A673 (cell line): ENCODE measurements around the gene MYLK3. TPM values are rescaled to one million over a fixed set of nuclear protein-coding genes. Genes with fewer than 3 reads are reported as not detected.

Experiments
- BruUV-seq: library from RNA; stranded (reverse); fragments of 400-500 nt; replicated peaks from 2 replicates; lab custom pipeline; 2021; lab: Mats Ljungman, UMichigan
- CTCF ChIA-PET: fragments of 300-600 bp; sonication (Branson Sonifier 250); formaldehyde crosslinking; loops from one replicate; lab custom pipeline; 2022; ENCODE audit warnings: antibody characterized with exemption; lab: Charles Lee
- POLR2A ChIA-PET: fragments of 300-600 bp; sonication (Branson Sonifier 250); formaldehyde crosslinking; loops from one replicate; lab custom pipeline; 2022; ENCODE audit warnings: antibody characterized with exemption; ENCODE audit not compliant: low non-redundant PET; lab: Charles Lee
- DNase-seq: peaks from one replicate; pipeline ENCODE4 v3.0.0-alpha.2; 2015; ENCODE audit warnings: low spot score
- H3K27ac ChIP-seq: fragments of 200-600 bp; sonication (generic); 2 replicates; pipeline ENCODE4 v1.5.1; 2016; ENCODE audit warnings: mixed run types, low read depth, mild to moderate bottlenecking, mixed read lengths, antibody characterized with exemption, low read length; ENCODE audit not compliant: poor library complexity, severe bottlenecking
- H3K27me3 ChIP-seq: fragments of 200-600 bp; sonication (generic); replicated peaks from 2 replicates; pipeline ENCODE4 v1.6.1; 2017; ENCODE audit warnings: mixed run types, low read depth, mild to moderate bottlenecking, mixed read lengths, antibody characterized with exemption, low read length; ENCODE audit not compliant: insufficient read depth, poor library complexity
- H3K36me3 ChIP-seq: fragments of 200-600 bp; sonication (generic); 2 replicates; pipeline ENCODE4 v1.6.1; 2016; ENCODE audit warnings: mixed run types, mild to moderate bottlenecking, mixed read lengths, antibody characterized with exemption, low read length; ENCODE audit not compliant: insufficient read depth, poor library complexity, severe bottlenecking
- H3K4me1 ChIP-seq: fragments of 200-600 bp; sonication (generic); 2 replicates; pipeline ENCODE4 v1.6.1; 2017; ENCODE audit warnings: mixed run types, mild to moderate bottlenecking, mixed read lengths, antibody characterized with exemption, low read length; ENCODE audit not compliant: insufficient read depth, poor library complexity, severe bottlenecking
- H3K4me3 ChIP-seq: fragments of 200-600 bp; sonication (generic); 2 replicates; pipeline ENCODE4 v1.5.1; 2016; ENCODE audit warnings: low read depth, mixed run types, mild to moderate bottlenecking, mixed read lengths, low read length; ENCODE audit not compliant: poor library complexity, severe bottlenecking
- H3K9me3 ChIP-seq: fragments of 200-600 bp; sonication (generic); 2 replicates; pipeline ENCODE4 v1.6.1; 2016; ENCODE audit warnings: mixed run types, low read depth, mild to moderate bottlenecking, mixed read lengths, antibody characterized with exemption, low read length; ENCODE audit not compliant: poor library complexity, severe bottlenecking
- CTCF ChIP-seq: fragments of 300-800, 200-600 bp; sonication (generic); conservative IDR thresholded peaks from 2 replicates; pipeline ENCODE4 v1.5.1; 2017; ENCODE audit warnings: low read depth, mild to moderate bottlenecking, antibody characterized with exemption, low read length, moderate library complexity, mixed read lengths
- EZH2 ChIP-seq: fragments of 200-600 bp; sonication (generic); IDR thresholded peaks from 2 replicates; pipeline ENCODE4 v1.6.1; 2017; ENCODE audit warnings: borderline replicate concordance, low read depth, mild to moderate bottlenecking, mixed read lengths, antibody characterized with exemption, low read length; ENCODE audit not compliant: poor library complexity, severe bottlenecking
- intact Hi-C: fragments of 100-400 bp; cut with micrococcal nuclease; formaldehyde crosslinking; loops from one replicate; pipeline ENCODE4 v1.10.0; 2022; ENCODE audit not compliant: unreplicated experiment
- total RNA-seq: library from RNA; stranded (reverse); gene quantifications from 2 replicates; pipeline ENCODE4 v1.2.3, GENCODE V29; 2021

MYLK3 gene
- total RNA-seq, 1 experiment from 2014 or later, result 0.77 TPM

GRCh38 chr16:46775214-46775613 is 27.1 kb upstream of the MYLK3 start:
- POLR2A ChIA-PET, result no interaction called here
- CTCF ChIA-PET, result no interaction called here
- TF ChIP-seq CTCF (no peak), EZH2 (no peak)
- H3K27ac ChIP-seq, result no peak overlapping the region
- no peak for DNase-seq
- no TSS peak for BruUV-seq
- no peaks in the 10 kb centered on the region for H3K36me3 ChIP-seq
- intact Hi-C loops, result no loop called here
- no peak overlapping the region for H3K4me3 ChIP-seq
- no peaks in the 10 kb centered on the region for H3K9me3 ChIP-seq
- H3K4me1 ChIP-seq, result no peaks in the 10 kb centered on the region
- no peaks in the 10 kb centered on the region for H3K27me3 ChIP-seq

- Histone ChIP-seq H3K27ac (no peak overlapping the region), H3K9me3 (no peaks in the 10 kb centered on the region), H3K36me3 (no peaks in the 10 kb centered on the region), H3K4me1 (no peaks in the 10 kb centered on the region), H3K27me3 (no peaks in the 10 kb centered on the region), H3K4me3 (no peak overlapping the region)
- ChIA-PET POLR2A (no interaction called here), CTCF (no interaction called here)
- no peak for TF ChIP-seq CTCF
- TF ChIP-seq EZH2, result no peak
- intact Hi-C loops, result no loop called here
- DNase-seq, result no peak
- BruUV-seq, result no TSS peak
Observed at GRCh38 chr16:46774743-46775177, 26.6 kb upstream of the MYLK3 start.

- Histone ChIP-seq H3K4me1 (no peaks in the 10 kb centered on the region), H3K27me3 (no peaks in the 10 kb centered on the region), H3K9me3 (no peaks in the 10 kb centered on the region), H3K36me3 (no peaks in the 10 kb centered on the region), H3K4me3 (no peak overlapping the region), H3K27ac (no peak overlapping the region)
- DNase-seq, result no peak
- intact Hi-C loops, result no loop called here
- TF ChIP-seq CTCF (no peak), EZH2 (no peak)
- no TSS peak for BruUV-seq
- POLR2A ChIA-PET, result no interaction called here
- CTCF ChIA-PET, result interaction anchor here (0.5 kb wide), 1 partner anchor 136 kb away, joined by 4 read pairs; no protein-coding TSS in a partner anchor
Observed at GRCh38 chr16:46772463-46772862, 24.3 kb upstream of the MYLK3 start.
